ENCODE data around the gene VAV3.

VAV3 gene

DNA sequence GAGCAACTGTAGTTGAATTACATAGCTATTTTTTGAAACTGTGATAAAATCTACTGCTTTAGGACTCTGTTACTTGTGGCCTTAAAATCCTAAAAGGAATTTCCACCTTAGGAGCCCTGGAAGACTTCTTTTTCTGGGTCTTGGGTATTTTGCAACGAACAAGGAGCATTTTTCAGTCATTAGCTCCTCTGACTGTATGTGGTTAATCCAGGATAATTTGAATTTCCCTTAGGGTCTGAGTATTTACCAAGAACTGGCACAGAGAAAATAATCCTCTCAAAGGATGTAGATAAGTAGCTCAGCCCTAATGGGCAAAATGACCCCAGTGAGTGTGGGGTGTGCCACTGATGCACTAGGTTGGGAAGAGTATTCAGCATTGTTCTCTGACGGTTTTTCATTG is 170.4 kb downstream of the VAV3 start:
- no peak for DNase-seq (ENCODE audit: low read depth in 2 of 2)

DNA sequence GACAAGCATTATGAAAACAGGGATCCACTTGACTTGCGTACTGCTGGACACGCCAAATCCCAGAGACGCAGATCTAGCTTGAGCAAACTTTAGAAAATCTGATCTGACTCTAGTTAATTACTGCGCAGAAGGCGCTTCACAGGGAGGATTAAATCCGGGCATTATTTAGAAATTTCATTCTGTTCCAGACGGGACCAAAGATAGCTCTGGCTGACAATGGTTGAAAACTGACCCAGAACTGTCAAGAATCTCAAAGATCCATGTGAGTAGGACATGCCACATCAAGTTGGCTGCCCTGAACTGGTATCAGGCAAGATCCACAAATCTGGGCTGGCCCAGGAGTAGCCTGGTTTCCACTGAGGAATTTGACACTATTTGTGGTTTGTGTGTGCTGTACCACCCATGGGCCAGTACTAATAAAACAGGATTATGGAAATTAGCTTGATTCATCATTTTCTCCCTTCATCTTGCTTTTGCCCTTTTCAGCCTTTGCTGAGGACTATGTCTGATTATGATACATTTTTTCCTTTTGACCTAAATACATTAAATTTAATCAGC is 171.0 kb downstream of the VAV3 start:
- DNase-seq (ENCODE audit: low read depth in 2 of 2): no peak

DNA sequence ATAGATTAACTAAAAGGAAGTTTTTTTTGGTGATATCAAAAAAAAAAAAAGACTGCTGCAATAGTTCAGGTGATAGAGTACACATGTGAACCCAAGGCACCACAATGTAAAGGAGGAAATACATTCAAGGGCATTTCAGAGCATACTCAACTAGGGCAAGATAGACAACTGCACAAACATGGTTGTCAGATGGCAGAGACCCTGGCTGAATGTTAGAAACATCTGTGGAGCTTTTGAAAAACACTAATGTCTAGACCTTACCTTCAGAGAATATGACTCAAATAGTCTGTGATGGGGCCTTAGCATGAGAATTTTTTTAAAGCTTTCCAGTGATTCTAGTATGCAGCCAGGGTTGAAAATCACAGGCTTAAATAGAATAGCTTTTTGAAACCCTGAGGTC is 173.6 kb downstream of the VAV3 start:
- no peak for DNase-seq (ENCODE audit: low read depth in 2 of 2)

DNA sequence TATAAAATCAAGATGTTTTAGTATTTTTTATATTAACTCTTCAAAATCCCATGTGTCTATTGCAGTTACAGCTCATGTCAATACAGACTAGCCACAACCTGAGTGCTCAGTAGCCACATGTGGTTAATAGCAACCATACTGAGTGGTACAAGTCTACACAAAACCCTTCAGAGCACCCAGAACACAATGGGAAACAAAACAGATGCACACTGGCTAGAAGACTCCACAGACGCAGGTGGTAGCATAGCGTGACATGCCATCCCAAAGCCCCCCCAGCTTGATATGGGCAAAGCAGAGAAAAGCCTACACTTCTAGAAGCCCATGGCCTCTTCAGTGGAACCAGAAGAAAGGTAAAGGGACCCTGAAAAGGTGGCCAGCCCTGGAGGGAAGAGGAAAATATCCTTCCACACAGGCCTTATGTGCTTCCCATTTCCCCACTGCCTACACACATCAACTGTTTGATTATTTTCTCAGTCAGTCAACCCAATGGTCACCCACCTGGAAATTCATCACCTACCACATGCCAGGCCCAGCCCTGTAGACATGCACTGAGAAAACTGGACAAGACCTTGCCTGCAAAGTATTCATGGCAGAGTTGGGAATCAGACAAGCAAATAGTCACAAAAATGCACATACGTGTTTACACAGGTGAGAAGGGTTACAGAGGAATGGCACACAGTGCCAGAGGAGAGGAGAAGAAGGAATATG is 175.0 kb downstream of the VAV3 start:
- DNase-seq (ENCODE audit: low read depth in 2 of 2): no peak

DNA sequence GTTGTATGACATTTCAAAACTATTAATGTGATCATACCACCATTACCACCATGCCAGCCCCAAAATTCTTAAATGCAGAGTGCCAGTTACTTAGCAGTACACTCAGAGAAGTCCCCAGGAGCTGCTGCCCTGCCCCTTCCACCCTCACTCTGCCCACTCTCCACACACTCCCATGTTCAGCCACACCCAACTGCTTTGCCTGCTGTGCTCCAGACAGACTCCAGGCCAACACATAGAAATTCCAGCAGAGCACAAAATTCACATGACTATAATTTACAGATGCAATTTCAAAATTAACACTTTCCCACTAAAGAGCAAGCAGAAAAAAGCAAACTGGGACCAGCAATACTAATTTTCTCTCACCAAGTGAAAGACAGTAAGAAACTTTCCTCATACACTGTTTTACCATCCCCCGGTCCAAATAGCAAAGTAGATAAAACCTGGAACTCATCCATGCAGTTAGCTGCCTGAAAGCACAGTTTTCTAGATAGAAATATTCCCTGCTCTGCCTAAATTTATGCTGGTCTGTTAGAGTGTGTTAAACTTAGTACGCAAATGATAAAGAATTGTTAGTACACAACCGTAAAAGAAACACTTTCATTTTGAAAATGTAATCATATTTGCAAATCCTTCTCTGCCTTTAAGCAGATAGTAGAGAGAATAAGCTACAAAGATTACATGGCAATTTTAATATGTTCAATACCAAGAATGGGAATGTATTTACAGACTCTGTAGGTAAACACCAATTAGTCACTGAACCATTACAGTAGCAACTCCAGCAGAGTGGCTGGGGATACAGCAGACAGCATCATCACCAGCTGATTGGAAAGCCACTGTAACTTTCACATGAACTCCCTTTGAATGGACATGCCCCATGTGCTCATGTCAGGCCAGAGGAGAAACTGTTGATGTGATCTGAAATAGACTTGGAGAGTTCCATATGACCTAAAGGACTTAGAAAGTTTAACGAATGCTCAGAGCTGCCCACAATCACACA is 176.5 kb downstream of the VAV3 start:
- no peak for DNase-seq (ENCODE audit: low read depth in 2 of 2)

DNA sequence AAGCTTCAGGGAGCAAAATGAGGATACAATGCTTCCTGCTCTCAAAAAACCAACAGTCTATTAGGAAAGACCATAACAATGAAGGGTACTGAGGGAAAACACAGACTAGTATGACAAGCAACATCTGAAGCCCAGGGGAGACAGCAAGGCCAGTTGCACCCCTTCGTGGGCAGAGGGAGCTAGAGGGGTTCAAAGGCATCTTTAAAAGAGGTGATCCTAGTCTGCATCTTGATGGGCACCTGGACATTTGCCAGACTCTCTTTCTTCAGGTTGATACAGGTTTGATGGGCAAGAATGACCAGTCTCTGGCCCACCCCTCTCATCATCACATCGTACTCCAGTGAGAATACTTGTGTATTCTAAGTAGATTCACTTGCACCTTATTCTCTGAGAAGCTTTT is 177.7 kb downstream of the VAV3 start:
- DNase-seq (ENCODE audit: low read depth in 2 of 2): no peak

DNA sequence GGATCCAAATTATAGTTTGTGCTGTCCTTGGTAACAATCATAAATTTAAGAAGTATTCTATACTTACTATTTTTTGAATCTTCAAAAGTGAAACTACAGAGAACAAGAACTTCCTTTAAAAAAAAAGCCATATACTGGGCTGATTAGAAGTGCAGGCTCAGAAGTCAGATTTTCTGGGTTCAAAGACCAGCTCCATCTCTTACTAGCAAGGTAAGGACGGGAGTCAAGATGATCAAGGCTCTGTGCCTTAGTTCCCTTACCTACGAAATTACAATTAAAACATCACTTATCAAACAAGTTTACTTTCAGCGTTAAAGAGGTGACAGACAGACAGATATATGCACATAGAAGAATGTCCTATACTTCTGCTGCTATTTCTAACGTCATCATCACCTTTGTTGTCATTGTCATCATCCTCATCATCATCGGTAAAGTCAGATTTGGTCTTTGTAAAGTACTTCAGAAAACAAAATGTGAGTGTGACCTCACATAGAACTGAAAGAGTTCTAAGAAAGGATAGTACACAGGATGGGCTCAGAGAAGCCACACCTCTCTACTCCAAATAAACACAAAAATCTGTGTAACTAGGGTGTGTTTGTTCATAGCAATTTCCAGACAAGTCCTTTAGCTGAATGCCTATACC is 178.7 kb downstream of the VAV3 start:
- no peak for DNase-seq (ENCODE audit: low read depth in 2 of 2)

DNA sequence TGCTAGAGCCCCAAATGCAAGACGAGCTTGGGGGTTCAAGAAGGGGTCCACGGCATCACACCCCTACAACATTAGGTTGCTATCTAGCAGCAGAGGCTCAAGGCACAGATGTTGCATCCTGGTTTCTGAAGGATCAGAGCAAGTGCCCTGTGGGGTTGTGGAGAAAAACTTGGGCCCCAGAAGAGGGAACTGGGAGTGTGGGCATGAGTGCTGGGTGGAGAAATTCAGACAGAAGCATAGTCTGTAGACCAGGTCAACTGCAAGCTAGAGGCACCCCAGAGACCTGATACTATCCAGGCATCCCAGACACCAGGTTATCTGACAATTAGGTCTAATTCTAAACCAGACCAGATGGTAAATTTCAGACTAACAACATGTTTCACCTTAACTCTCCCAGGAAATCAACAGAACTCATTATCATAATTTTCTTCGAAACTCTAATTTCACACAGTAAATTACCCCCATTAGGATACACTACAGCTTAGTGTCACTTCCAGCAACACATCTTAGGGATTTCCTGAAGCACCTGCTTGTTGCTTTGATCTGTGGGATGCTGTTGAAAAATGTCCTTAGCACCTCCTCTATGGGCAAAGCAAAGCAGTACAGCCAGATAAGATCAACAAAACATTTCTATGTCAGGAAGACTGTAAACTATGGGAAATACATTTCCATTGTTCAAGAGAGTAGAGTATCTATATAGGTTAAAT is 179.3 kb downstream of the VAV3 start:
- DNase-seq (ENCODE audit: low read depth in 2 of 2): no peak

DNA sequence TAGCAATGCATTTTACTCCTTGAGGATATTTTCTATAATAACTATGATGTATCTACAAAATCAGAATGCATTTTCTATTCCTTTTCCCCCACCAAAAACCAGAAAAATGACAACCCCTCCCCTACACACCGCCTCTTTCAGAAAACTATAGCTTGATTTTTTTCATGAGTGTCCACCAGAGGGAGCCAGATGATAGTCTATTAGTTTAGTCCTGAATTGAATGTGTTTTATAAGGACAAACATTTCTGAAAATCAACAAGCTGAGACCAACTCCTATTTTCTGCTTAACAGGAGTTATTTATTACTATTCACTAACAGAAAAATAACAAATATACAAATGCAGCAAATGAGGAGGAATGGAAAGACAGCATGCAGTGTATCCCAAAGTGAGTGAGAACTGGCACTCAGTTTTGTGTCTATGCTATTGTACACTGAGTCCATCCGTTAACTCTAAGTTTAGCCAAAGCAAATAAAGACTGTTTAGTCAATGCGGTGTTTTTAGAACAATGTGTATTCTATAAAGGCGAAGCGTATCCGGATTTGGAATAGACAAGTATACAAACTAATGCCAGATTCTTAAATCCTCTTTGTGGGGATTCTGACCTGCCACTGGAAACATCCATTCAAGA is 182.6 kb downstream of the VAV3 start:
- no peak for DNase-seq (ENCODE audit: low read depth in 2 of 2)

DNA sequence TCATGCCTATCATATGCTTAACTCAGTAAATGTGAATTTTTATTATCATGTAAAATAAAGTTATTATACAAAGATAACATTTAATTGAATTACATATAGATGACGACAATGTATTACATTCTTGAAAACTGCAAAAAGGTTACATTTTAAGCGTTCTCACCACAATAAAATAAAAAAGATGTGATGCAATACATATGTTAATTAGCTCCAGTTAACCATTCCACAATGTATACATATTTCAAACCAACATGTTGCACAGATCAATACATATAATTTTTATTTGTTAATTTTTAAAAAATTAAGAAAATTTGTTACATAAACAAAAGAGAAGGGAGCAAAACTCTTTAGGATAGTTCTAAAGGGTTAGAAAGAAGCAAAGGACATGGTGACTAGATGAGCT is 183.7 kb downstream of the VAV3 start:
- DNase-seq (ENCODE audit: low read depth in 2 of 2): no peak

DNA sequence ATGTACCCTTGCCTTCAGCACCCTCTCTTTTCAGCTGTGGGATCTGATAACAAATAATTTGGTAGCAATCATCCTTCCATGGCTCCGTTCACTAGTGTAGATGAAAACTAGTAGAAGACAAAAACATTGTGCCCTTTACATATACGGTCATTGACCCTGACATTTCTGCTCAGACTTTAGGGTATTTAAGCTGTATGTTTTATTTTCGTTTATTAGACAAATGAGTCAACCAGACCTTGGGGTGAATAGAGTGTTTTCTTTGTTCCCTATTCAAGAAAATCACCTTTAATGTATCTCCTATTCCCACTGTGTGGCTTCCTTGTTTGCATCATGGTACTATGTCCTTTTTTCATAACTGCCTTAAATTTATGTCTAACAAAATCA is 187.3 kb downstream of the VAV3 start:
- DNase-seq (ENCODE audit: low read depth in 2 of 2): no peak

DNA sequence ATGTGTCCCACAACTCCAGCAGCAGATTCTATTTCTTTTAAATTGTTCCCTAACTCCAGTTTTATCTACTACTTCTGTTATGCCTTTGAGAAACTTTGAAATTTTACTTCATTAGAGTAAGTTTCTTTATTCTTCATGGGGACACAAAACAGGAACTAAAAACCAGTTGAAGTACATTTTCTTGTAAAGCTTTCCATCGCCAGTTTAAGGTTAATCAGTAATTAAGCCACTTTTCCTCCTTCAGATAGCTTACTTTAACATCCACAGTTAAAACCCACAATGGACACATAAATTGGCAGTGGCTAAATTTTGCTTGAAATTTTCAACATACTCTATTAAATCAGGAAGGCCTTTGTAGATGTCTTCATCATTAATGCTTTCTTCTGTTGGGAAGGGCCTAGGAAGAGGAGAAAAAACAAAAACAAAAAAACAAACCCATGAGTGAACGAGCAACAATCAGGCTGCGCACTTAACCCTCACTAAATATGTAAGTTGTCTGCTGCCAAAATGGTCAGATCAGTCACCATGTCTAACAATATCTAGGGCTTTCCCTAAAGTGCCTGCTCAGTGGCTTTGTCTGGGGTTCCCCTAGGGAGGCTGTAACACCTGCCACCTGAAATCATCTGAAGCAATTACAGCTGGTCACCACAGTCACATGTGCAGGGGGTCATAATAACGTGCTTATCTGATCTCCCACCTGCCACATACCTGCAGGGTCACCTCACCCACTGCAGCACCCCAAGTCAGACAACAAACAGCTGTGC is 187.9 kb downstream of the VAV3 start:
- no peak for DNase-seq (ENCODE audit: low read depth in 2 of 2)

DNA sequence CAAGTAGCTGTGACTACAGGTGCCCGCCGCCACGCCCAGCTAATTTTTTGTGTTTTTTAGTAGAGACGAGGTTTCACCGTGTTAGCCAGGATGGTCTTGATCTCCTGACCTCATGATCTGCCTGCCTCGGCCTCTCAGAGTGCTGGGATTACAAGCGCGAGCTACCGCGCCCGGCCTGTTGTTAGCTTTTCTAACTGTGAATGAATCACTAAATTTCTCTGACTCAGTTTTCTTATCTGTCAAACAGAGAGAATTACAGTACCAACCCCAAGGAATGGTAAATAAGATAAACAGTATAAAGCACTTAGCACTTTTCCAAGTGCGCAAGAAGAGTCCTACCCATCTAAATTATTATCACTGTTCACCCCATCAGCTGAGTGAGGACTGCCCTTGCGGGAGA is 193.6 kb downstream of the VAV3 start:
- no peak for DNase-seq (ENCODE audit: low read depth in 2 of 2)

DNA sequence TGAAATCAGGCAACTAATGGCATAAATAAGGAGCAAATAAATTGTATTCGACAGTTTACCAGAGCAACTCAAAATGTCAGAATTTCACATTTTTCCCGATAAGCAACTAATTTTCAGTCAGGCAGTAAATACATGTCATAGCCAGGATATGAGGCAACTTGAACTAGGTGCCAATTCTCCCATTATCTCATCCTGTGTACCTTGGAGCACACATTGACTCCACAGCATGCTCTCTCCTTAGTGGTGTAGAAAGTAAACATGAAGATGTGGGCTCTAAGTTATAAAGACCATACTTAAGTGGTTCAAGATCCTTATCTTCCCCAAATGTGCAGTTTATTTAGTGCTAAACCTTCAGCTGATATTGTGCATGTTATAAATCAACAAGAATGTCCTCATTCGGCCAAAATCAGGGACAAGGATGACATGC is 197.8 kb downstream of the VAV3 start:
- DNase-seq (ENCODE audit: low read depth in 2 of 2): no peak

DNA sequence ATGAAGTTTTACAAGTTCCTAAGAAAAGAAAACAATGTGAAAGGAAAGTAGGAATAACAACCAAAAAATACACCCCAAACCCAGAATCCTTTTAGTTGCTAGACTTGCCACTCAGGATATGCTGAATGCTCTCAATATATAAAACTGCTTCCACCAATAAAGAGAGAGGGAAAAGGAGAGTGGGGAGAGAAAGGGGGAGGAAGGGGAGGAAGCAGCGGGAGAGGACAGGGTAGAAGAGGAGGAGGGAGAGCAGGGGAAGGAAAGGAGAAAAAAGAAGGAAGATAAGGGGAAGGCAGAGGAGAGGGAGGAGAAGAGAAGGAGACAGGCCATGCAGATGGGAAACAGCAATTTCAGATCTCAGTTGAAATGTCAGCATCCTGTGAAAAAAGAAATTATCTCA is 198.4 kb downstream of the VAV3 start:
- no peak for DNase-seq (ENCODE audit: low read depth in 2 of 2)

DNA sequence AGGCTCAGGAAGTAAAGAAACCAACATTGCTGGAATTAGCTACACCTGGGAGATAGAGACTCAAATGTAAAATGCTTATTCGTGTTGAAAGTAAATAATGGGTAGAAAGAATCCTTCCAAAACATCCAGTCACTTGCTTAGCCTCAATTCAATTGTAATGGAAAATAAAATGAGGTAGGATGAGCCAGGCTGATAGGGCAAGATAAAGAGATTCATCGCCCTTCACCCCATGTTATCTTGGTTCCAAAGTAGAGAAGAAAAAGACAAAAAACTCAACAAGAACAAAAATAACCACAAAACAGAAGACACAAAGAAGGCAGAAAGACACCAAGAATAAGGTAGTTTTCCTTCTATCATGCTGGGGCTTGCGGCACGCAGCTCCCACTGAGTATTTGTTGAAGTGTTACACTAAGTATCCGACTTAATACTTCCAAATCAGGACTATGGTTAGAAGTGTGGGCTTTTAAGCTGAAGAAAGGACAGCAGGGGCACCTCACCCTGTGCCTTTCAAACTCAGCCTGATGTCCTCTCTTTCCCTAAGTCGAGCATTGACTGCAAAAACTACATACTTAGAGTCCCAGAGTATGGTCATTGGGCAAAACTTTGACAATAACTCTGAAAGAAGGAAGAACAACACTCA is 202.1 kb downstream of the VAV3 start:
- DNase-seq (ENCODE audit: low read depth in 2 of 2): no peak

DNA sequence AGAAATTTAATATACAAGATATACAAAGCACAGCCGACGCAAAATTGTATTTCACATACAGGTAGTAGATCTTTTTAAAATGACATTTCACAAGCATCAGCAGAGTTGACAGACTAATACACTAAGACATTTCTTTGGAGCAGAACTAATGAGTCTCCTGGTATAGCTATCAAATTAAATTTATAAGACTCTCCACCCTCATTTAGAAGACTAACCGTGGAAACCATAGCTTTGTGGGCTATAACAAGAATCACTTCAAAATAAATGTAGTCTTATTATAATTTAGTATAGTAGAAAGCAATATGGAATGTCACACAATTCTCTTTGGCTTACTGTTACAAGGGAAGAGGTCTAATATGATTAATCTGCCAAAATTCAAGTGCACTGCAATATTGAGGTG is 204.9 kb downstream of the VAV3 start:
- no peak for DNase-seq (ENCODE audit: low read depth in 2 of 2)

DNA sequence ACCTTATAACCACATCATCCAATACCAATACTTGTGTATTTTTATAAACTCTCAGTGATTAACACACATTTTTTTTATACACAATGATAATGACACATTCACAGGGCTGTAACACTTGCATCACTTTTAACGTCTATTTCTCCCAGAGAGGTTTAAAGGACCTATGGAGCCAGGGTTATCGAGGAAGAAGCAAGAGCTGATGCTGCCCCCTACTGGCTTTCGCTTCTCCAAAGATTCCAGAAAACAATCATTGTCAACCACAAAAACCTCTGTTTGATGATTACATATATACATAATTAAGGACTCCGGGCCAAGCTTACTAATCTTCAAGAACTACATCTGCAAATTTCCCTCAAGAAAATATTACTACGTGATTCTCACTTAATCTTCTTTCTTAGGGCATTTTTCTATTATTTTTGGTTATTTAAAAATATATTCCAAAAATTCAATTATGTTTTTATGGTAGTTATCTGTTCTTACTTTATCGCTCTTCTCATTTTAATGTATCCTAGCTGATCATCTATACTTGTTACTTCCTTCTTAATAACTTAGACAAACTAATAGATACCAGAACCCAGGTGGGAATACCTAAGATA is 214.5 kb downstream of the VAV3 start:
- DNase-seq (ENCODE audit: low read depth in 2 of 2): no peak

DNA sequence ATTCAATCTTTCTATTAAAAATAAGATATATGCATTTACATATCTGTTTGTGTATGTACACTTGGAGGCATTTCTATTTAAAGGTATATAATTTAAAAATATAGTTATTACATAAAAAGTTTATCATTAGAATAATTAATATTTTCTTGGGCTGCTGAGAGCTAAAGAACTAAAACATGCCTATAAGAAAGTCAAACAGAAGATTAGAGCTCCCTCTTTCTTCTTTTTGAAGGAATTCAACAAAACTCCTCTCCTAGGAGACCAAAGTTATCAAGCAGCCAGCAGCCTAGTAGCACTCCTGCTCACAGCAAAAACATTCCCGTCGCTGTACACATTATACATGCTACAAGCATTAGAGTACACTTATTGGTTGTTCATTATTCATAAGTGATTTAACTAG is 216.4 kb downstream of the VAV3 start:
- no peak for DNase-seq (ENCODE audit: low read depth in 2 of 2)

DNA sequence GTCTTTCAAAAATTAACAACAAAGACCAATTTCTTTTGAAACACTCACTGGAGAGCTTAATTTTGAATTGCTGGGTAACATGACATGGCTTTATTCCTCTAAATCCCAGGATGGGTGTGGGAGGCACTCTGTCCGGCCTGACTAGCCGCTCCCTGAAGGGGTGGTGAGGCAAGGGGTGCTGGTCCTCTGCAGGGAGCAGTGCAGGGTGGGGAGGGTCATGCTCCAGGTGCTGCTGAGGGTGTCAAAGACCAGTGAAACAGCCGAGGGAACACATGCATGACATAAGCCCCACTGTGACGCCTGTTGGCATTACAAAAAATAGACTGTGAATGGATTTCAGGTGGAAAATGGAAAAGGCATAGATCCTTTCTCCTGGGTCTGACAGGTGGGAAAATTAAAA is 223.7 kb downstream of the VAV3 start:
- no peak for DNase-seq (ENCODE audit: low read depth in 2 of 2)

Data from stimulated activated CD8-positive, alpha-beta memory T cell treated with anti-CD3 and anti-CD28 coated beads, Interleukin-2, amount 100 ng/mL, for 1 hour (primary cell).